CD4-positive, alpha-beta T cell treated with Interleukin-21 for 1 hour (primary cell): ENCODE measurements around the gene ZC3H10.

Experiments used
- DNase-seq: peaks from one replicate; pipeline ENCODE4 v3.0.0-alpha.2; 2020

The ZC3H10 gene

DNA sequence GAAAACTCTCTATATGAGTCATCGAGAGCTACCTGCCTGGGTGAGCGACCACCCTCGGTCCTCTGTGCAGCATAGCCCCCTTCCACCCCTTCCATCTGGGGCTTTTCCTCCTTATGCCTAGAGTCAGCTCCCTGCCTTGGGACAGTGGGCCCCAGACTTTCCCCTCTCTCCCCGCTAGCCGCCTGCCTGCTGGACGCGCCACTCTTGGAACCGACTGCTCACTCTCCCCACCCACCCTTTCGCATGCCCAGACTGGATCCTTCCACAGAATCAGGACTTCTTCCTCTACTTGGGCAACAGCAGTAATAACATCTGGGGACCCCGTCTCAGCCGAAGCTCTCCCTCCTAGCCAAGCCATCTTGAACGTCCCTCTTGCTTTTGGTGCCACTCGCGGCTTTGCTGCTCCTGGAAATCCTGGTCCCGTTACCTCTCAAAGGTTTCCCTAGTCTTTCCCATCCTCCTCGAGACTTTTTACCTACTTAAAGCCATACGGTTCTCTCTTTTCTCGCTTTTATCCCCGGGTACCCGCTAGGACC is 10.7 kb downstream of the ZC3H10 start:
- DNase-seq = peak; percentile 22

DNA sequence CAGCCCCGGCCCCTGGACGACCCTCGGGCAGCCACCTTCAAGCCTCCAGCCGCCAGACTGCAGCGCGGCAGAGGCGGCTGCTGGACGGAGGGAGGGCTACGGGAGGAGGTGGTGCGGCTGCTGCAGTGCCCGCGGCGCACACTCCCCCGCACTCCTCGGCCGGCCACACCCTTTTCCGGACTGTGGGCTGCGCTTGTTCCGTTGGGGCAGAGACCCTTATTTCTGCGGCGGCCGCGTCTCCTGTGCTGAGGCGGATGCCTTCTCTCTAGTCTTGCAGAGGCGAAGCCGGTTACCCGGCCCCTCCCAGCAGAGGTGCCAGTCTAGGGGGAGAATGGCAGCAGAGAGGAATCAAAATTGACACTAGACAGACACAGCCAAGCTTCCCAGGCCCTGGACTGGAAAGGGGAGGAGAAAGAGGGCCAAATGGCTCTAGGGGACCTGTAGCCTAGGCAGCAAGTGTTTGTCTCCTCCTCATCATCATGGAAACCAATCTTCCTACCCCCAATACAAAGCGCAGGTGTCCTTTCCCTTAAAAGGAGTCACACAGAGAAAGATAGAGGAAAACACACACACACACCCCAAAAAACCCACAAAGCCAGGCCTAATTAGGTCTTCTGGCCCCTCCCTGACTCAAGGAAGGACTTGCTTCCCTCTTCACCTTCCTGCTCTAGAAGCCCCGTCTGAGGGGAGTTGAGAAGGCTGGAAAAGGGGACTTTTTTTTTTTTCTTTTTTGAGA is 11.3 kb downstream of the ZC3H10 start:
- peak; percentile 85 for DNase-seq

DNA sequence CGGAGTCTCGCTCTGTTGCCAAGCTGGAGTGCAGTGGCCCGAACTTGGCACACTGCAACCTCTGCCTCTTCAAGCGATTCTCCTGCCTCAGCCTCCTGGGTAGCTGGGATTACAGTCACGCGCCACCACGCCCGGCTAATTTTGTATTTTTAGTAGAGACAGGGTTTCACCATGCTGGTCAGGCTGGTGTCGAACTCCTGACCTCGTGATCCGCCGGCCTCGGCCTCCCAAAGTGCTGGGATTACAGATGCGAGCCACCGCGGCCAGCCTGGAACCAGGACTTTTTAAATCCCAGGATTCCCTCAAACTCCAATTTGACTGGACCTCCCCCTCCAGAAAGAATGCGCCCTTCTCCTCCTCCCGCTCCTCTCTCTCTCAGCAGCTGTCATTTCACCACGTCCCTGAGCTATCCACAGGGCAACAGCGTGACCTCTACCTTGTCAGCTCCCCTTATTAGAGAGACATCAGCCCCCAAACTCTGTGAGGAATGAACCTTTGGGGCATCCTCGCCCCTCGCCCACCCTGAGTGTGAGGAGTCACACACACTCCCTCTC is 12.0 kb downstream of the ZC3H10 start:
- DNase-seq = no peak

DNA sequence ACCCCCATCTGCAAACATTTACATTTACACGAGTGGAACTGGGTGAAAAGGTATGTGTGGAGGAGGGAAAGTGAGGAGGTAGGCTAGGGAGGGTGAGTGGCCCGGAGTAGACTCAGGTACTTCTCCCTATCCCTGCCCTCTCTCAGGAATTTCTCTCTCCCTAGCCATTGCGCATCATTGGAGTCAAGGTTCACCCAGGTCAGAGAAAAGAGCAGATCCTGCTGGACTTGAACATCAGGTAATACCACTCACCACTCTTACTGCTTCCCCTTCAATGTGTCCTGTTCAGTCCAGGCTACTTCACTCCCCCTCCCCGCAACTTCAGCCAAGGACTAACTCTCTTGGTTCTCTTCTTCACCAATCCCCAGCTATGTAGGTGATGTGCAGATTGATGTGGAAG is 12.8 kb downstream of the ZC3H10 start:
- no peak for DNase-seq

DNA sequence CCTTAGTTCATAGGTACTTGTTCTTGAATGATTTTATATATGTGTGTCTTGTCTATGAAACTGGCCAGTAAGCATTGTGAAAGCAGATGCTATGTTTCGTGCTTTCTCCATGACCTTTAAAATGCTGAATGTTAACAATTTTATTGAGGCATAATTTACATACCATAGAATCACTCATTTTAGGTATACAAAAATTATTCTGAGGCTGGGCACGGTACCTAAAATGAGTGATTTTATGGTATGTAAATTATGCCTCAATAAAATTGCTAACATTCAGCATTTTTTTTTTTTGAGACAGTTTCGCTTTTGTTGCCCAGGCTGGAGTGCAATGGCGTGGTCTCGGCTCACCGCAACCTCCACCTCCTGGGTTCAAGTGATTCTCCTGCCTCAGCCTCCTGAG is 16.8 kb downstream of the ZC3H10 start:
- DNase-seq = no peak

DNA sequence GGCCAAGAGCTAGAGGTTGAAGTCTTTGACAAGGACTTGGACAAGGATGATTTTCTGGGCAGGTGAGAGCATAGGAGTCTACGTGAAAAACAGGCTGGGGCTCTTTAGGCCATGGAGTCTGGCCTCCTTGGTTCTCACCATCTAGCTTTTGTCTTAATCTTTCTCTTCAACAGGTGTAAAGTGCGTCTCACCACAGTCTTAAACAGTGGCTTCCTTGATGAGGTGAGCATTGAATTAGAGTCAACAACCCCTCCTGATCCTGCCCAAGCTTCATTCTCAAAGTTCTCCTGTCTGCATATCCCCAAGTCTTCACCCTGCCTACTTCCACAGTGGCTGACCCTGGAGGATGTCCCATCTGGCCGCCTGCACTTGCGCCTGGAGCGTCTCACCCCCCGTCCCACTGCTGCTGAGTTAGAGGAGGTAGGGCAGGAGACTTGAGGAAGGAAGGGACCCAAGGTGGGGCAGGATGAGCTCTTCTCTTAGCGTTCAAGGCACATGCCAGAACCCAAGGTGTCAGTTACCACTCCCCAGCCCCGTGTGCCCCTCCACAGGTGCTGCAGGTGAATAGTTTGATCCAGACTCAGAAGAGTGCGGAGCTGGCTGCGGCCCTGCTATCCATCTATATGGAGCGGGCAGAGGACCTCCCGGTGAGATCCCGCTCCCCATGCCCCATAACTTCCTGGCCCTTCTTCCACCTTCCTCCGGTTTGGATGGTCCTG is 19.9 kb downstream of the ZC3H10 start:
- no peak for DNase-seq

DNA sequence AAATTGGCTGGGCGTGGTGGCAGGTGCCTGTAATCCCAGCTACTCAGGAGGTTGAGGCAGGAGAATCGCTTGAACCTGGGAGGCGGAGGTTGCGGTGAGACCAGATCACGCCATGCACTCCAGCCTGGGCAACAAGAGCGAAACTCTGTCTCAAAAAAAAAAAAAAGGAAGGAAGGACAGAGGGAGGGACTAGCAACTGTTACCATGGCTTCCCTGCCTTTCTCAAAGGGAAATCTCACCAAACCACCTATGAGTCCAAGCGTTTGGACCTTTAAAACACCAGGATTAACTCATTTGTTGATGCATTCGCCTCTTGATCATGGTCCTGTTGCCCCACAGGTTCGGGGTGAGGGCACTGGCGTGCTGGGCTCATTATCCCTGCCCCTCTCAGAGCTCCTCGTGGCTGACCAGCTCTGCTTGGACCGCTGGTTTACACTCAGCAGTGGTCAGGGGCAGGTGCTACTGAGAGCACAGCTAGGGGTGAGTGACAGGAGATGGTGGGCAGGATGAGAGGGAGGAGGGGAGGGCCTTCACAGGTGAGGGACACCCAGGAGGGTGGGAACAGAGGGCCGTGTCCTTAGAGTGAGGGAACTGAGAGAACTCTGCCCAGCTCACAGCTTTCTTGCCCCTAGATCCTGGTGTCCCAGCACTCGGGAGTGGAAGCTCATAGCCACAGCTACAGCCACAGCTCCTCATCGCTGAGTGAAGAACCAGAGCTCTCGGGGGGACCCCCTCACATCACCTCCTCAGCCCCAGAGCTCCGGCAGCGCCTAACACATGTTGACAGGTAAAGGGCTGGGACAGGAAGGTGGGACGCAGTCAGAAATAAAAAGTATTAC is 24.1 kb downstream of the ZC3H10 start:
- no peak for DNase-seq

DNA sequence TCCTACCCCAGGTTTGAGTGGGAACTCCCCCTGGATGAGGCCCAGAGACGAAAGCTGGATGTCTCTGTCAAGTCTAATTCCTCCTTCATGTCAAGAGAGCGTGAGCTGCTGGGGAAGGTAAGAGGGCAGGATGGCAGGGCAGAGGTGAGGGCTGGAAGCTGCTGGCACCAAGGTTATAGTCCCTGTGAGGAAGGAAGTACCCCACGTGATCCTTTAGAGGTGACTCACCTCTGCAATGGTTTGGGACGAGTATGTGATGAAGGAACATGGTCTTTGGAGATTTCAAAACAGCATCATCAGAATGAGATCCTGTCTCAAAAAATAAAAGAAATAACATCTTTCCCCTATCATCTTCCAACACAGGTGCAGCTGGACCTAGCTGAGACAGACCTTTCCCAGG is 25.2 kb downstream of the ZC3H10 start:
- DNase-seq = no peak

DNA sequence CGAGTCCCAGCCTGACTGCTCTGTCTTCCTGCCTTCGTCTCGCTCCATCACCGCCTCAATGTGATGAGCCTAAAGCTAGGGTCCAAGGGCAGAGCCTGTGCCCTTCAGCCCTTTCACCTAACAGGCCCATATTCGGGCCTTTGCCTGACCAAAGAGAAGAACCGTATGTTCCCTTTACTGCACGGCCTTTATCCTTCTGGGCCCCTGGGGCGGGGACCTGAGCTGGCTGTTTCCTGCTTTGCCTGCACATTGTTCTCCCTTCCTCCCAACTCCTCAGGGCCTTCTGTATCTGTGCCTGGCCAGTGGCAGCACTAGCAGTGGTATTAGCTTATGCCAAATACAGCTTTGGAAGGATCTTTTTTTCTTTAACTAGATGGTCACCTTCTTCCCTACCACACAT is 25.8 kb downstream of the ZC3H10 start:
- no peak for DNase-seq

DNA sequence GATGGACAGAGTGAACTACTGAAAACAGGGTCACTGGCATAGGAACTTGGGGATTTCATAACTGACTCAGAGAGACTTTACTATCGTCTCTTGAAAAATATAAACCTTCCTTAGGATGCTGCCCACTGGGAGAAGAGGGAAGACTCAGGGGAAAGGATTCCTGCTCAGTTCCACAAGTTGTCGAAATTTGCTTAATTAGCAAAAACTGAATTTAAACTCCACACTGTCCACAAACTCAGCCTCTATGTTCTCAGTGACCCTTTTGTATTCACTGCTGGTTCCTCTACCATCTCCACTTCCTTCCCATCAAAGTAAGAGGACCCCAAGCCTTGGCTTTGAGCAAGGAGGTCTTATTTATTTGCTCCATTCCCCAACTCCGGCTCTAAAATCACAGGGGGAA is 27.2 kb downstream of the ZC3H10 start:
- no peak for DNase-seq

DNA sequence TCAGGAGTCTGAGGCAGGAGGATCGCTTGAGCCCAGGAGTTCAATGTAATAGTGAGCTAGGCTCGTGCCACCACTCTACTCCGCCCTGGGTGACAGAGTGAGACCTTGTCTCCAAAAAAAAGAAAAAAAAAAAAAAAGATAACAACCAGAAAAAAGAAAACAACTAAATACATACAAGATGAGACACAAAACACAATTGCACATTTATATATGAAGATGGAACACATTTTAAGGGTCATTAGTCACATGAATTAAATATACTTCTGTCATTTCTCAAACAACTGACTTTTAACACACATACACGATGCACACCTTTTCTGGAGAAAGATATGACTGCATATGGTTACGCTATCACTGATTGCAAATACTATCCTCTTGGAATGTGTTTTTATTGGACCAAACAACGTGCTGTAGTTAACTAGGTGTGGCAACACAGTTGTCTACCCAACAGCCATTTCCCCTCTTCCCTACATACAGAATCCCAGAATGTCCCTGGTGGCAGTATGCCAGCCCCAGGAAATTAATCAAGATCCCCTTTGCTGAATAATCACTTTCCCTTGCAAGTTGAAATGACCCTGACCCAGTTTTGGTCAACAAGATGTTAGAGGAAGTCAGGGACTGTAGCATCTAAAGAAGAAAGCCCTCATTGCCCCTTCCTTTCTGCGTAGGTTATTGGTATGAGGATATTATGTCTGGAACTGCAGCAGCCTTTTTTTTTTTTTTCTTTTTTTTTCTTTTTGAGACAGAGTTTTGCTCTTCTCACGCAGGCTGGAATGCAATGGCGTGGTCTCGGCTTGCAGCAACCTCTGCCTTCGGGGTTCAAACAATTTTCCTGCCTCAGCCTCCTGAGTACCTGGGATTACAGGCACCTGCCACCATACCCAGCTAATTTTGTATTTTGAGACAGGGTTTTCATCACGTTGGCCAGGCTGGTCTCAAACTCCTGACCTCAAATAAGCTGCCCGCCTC is 28.7 kb downstream of the ZC3H10 start:
- DNase-seq = no peak

DNA sequence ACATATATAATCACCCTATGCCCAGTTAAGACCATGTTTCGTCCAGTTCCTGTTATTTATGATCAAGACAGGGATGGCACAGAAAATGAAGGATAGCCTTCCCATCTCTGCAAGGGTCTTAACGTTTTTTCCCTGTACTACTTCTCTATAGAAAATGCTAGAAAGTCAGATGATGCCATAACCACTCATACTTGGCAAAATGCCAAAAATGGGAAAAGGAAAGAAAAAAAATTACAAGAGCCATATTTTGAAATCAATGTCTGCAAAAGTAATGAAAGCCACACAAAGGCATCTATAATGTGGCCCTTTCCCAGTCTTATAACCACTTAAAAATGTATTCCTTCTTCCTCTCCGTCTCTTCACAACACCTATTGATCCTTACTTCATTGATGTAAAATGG is 32.5 kb downstream of the ZC3H10 start:
- DNase-seq = peak; percentile 31

DNA sequence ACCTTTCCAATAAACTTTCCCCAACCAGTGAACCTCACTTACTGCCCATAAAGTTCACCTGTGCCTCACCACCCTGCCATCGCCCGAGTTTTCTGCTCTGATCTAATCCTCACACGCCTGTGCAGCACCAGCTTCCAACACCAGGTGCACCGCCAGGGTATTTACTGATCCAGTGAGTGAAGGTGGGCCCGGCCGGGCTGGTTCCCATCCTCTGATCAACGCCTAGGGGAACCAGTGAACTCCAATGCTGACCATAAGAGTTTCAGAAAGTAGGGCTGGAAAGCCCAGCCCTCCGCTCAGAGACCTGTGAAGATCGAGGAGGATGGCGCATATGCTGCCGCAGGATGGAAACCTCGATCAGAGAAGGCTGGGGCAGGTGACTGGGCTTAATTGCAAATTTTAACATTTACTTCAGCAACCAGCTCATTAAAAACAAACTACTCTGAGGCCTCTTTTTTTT is 33.6 kb downstream of the ZC3H10 start:
- DNase-seq = peak; percentile 71

DNA sequence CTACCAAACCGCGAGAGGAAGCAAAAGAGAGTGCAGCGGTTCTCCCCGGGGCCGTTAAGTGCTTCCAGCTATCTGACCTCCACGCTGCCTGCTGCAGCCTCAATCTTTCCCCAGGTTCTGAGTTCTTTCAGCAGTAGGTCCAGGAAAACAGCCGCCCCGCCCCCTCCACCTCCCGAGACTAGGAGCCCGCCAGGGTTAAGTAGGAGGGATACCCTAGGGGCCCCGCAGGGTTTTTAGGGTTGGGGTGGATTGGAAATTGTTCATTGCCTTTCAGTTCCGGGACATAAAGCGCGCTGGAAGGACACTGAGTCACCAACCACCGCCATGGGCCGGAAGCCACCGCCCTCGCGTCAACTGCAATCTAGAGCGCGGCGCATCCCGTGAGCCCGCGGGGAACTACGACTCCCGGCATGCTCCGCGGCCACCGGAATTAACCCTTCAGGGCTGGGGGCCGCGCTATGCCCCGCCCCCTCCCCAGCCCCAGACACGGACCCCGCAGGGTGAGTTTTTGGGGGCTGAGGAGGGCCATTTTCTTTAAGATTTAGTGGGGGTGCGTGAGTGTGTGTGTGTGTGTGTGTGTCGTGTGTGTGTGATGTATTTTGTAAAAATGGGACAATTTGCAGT is 34.2 kb downstream of the ZC3H10 start, which contains the start of gene MYL6B:
MYL6B (plus strand) TSS at position 456 of the 624 bp plus-strand sequence. CDS start 1,332 bp downstream, outside the sequence.
- DNase-seq = peak; percentile 90

DNA sequence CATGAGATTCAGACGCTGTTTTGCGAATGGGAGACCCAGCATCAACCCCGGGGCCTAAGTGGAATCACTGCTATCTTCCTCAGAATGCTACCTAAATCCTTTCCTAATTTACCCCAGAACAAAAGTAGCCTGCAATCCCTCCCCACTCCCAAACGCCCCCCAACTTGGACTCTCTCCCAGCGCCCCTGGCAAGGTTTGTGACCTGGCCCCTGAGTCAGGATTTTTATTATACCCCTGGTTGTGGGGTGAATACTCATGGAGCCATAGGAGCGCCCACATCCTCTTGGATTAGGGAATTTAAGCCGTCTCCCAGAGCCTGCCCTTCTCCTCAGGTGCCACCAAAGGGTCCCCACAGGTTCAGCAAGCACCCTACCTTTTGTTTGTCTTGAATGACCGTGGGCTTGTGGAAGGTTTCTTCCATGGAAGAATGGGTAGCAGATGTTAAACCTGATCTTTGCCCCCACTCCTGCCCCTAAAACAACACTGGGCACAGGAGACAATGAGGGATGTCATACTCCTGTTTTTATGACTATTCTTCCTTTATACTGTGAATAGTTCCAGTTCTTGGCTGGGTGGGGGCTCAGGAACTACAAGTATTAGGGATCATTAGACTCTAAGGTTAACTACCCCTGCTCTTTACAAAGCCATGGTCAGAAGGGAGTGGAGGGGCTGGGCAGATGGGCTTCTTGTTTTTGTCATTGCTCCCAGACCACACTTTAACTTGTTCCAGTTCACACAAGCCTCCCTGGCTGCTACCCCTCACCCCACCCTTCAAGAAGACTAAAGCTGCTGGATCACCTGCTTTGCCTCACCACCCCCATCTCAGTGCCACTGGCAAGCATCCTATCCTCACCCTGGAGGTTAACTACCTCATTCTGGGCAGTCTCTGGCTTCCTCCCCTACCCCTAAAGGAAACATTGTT is 35.0 kb downstream of the ZC3H10 start:
- DNase-seq = no peak

DNA sequence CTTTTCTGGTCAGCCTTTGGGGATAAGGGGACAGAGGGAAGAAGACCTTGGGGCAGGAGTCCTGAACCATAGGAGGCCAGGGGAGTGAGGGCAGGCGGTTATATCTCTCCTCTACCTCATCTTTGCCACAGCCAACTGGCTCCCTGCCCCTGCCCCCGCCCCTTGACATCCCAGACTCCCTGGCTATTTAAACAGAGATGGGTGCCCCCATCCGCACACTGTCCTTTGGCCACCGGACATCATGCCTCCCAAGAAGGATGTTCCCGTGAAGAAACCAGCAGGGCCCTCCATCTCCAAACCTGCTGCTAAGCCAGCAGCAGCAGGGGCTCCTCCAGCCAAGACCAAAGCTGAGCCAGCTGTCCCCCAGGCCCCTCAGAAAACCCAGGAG is 35.6 kb downstream of the ZC3H10 start:
- DNase-seq = no peak

DNA sequence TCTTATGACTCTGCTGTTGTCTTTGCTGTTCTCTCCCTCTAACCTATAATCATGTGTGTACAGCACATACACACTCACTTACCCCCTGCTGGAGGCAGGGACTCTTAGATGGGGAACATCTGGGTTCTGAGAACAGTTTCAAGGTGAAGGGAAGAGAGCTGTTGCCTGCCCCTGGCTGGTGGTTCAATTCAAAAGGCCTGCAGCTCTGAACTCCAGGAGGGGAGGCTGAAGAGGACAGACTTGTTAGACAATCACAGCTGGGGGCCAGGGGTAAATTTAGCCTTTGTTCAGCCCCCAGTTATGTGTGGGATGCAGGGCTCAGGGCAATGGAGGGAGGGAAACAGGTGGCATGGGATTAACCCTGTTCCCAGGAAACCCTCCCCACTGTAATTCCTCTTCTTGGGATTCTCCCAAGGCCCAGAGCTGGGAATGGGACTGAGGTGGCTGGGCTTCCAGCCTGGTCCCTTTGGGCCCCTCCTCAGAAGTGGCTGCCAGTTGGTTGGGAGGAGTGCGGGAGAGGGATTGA is 36.2 kb downstream of the ZC3H10 start:
- DNase-seq = no peak

DNA sequence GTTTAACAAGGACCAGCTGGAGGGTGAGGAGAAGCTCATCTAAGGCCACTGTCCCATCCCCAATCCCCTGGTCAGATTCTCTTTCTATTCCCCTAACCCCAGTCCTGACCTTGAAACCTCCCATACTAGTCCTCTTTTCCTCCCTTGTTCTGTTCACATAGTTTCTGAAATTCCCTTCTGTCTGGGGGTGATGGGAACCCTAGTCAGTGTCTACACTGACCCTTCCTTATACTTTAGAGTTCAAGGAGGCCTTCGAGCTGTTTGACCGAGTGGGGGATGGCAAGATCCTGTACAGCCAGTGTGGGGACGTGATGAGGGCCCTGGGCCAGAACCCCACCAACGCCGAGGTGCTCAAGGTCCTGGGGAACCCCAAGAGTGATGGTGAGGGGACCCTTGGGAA is 36.8 kb downstream of the ZC3H10 start:
- DNase-seq = no peak

DNA sequence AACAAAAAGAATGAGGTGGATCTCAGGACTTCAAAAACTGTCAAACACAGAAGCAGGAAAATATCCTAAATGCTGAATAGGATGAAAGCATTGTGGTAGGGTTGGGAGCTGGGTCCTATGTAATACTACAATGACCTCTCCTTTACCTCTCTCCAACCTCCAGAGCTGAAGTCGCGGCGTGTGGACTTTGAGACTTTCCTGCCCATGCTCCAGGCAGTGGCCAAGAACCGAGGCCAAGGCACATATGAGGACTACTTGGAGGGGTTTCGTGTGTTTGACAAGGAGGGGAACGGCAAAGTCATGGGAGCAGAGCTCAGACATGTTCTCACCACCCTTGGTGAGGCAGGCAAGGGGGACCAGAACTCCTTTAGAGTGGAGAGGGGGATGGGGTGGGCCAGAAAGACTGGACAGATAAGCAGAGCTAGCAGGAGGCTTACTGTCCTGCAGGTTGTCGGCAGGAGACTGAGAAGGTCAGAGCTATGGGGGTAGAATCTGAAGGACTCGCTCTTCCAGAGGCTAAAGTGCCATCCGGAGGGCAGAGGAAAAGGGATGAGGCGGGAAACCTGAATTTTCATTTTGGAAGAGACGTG is 37.3 kb downstream of the ZC3H10 start:
- DNase-seq = no peak
